GM19397 (cell line): ENCODE data around the gene RUFY4.

Experiments
- ATAC-seq: cut with Tn5 transposase; IDR thresholded peaks from one replicate; pipeline ENCODE4 v1.9.1; 2021; ENCODE audit warnings: mild to moderate bottlenecking, moderate library complexity; ENCODE audit not compliant: unreplicated experiment

RUFY4 gene, protein sequence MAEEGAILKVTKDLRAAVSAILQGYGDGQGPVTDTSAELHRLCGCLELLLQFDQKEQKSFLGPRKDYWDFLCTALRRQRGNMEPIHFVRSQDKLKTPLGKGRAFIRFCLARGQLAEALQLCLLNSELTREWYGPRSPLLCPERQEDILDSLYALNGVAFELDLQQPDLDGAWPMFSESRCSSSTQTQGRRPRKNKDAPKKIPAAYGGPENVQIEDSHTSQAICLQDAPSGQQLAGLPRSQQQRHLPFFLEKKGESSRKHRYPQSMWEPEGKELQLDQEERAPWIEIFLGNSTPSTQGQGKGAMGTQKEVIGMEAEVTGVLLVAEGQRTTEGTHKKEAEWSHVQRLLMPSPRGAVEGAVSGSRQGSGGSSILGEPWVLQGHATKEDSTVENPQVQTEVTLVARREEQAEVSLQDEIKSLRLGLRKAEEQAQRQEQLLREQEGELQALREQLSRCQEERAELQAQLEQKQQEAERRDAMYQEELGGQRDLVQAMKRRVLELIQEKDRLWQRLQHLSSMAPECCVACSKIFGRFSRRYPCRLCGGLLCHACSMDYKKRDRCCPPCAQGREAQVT

DNA sequence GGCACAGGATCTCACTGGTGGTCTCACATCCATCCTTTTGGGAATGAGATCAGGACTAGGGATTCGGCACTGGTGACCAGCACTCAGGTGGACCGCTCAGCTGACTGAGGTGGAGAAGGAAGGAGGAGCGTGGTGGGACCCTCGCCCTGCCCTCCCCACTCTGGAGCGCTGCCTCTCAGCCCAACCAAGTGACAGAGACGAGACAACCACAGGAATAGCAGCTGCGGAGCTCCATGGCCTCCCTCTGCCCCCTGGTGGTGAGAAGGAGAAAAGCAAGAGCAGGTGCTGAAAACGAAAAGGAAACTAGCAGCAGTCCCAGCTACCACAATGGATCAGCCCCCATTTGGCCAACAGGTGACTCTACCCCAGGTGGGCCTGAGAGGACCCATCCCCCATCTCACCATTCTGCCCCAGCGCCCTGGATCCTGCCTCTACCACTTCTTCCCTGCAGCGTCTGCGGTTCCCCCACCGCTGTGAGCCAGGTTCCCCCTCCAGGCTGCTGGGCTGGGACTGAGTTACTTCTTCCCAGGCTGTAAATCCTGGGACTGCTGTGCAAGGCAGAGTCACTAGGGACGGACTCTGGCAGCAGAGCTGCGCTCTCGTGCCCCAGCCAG lies at the start of gene RUFY4:
RUFY4 (plus strand) TSS at position 533 of the 614 bp plus-strand sequence. CDS start 1,353 bp downstream, outside the sequence.
- ATAC-seq = peak; percentile 82

DNA sequence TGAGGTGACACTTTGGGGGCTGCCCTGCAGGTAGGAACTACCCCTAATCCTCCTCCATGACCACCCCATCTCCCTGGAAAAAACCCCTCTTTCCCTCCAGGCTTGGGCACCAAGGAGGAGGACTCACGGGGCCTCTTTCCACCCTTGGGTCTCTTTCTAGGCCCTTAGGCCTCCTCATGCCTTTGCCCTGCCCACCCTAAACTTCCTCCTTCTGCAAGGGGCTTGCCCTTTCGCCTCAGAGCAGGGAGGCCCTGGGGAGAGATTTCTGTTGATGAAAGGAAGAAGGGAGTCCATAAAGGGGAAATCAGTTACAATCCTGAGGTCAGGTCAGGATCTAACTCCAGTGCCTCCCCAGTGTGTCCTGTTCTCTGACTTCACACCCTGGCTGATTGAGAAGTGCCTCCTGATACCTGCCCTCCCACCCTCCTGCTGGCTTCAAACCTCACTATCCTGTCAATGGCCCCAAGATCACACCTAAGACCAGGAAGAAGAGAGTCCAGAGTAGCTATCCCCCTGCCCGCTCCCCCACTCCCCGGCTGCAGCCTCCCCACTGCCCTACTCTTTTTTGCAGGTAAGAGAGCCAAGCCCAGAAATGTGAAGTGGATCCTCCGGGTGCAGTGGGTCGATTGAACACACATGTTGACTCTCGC lies 49.5 kb upstream of the RUFY4 start:
- ATAC-seq = no peak

DNA sequence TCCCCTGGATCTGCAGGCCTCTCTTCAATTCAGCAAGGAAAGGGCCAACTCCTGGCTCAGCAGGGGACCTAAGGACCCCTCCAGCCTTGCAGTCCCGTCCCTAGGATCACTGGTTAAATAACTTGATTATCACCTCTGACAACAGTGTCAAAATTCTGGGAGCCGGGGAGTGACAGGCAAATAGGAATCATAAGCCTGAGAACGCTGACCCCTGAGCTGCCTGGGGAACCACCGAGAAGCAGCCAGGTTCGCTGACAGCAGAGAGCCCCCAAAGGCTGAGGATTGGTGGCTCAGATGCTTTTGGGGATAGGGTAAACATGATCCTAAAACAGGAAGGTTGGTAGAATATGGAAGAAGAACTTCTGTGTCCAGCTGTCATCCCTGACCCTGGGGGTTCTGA lies 48.8 kb upstream of the RUFY4 start:
- no peak for ATAC-seq

DNA sequence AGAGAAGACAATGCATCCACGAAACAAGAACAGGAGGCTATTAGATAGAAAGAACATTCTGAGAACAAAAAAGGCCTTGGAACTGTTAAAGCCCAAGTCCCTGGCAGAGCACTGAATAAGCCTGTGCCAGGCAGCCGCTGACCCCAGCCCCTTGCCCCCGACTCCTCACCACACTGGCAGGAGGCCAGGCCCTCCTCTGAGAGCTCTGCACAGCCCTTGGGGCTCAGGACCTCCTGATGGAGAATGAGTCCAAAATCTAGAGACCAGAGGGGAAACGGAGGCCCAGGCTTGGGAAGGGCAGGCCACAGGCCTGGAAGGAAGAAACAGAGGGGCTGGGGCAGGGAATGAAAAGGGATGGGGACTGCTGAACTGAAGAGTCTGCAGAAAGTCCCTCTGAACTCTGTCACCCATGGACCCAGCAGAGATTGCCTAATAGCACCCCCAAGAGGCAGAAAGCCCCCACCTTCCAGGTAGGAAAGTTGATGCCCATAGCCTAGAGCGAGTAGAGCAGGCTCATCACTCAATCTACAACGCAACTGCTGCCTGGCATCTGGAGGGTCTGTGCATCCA lies 48.0 kb upstream of the RUFY4 start:
- no peak for ATAC-seq

DNA sequence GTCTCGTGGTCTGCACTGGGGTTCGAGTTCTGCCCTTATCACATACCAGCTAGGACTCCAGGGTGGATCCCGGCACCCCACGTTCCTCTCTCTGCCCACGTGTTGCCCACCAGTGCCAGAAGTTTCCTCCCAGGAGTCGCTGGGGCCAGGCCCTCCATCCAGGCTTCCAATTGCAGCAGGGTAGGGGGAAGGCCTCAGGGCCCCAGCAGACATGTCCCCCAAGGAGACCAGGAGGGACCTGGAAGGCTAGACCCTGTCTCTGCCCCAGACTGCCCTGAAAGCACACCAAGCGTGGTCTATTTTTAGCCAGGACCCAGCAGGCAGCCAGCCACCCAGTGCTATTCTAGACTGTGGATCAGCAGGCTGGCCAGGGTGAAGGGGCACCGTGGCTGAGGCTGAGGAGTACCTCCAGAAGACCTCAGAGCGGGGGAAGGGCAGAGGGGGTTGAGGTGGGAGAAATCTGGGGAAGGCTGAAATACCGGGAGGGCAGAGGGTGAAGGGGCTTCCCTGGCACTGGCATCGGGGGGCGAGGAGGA lies 47.4 kb upstream of the RUFY4 start:
- no peak for ATAC-seq

DNA sequence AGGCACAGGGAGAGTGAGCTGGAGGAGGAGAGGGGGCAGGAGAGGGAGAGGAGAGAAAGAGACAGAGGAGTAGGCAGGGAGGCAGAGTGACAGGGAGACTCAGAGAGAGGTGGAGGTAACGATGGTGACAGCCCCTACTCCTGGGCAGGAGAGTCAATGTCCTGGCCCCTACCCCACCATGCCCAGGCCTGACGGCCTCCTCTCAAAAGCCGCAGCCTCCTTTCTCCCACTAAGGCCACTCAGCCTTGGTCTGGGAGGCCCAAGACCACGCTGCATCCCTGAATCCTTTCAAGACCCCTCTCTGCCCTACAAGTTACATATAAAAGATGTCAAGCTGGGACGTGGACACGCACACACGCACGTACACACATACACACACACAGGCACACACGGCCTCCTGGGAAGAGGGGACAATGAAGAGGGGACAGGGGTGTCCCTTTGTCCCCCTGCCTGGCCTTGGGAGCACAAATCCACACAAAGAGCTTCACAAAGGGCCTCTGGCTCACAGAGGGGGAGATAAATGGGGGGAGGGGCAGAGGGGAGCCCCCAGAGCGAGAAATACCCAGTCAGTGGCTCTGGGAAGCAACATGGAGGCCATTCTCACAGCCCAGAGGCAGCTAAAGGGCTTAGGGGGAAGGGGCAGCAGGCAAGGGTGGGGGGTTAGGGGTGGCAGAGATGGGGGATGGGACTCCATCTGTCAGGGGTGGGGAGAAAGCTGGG lies 46.8 kb upstream of the RUFY4 start:
- no peak for ATAC-seq

DNA sequence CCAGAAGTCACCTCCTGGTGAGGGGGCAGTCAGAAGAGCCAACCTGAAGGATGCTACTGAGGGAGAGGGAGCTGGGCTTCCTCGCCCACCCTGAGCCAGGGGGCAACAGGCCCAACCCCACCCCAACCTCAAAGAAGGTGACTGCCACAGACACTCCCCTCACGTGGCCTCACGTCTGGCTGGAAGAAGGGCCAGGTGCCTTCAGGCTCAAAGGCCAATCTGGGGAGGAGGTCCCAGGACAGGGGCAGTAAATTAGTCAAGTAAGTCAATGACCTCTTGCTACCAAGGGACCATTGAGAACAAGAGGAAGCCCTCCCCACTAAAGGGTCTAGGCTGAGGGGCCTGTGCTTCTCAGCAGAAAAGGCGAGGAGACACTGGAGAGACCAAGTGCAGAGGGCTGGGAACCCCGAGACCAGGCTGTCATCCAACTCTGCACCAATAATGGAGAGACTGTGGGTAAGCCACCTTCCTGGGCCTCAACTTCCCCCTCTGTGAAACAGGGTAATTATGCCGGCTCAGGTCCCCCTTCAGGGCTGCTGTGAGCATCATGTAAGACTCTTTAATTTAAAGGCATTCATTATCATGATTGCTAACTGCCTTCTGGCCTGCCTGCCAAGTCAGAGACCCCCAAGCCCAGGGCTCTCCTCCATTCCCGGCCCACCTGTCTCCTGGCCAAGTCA lies 46.1 kb upstream of the RUFY4 start:
- no peak for ATAC-seq

DNA sequence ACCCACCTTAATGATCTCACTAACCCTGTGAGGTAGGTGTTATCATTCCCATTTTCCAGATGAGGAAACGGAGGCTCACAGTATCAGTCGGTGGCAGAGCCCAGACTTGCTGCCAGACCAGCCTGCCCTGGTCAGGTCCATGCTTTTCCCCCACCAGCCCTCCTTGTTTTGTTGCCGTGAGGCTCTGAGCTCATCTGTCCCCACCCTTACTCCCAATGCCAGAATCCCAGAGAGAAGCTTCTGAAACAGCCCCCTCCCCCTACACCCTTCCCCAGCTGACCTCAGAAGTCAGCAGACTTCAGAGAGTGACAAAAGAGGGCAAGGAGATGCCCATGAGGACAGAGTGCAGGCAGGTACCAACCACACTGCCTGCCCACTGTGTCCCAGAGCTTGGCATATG lies 45.4 kb upstream of the RUFY4 start:
- ATAC-seq = no peak

DNA sequence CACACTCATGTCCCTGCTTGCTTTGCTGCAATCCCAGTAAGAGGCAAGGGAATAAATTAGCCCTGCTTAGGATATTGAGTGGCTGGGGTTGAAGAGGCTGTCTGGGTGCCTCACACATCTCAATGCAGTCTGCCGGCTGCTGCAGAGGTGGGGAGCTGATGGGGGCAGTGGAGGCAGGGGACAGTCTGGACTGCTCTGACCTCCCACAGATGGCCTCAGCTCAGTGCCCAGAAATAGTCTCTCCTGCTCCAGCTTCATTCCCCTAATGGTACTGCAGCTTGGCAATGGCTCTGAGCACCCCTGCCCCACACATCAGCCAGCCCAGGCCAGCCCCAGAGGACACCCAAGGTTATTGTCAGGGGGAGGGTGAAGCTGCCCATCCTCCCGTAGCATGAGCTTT lies 44.7 kb upstream of the RUFY4 start:
- ATAC-seq = no peak

DNA sequence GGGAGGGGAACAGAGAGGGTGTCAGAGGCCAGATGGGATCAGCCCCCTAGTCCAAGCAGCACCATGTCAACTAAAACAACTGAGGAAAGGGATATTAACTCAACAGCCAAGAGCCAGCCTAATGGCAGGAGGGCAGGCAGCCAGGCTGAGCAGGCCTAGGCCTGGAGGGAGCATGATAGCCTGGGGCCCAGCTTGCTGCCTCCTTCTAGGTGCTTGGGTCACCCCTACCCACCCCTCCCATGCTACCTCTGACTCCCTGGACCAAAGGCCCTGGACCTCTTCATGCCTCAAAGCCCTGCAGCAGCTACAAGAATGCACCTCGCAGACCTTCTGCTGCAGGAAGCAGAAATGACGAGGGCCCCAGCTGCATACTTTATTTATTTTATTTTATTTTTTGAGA lies 44.2 kb upstream of the RUFY4 start:
- ATAC-seq = no peak

DNA sequence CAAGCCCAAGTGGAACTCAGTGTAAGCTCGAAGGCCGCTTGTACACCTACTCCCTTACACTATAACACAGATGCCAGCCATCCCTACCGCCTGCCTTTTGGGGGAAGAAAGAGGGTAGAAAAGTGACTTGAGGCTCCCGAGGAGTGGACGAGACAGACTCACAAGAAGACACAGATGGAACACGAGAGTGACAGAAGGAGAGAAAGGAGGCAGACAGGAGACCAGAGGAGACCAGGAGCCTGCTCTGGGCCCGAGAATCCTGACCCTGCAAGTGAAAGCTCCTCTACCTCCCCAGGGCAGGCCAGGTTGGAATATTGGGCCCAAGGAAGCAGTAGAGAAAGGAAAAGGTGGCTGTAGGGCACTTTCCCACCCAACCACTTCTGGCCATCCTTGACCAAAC lies 42.8 kb upstream of the RUFY4 start:
- ATAC-seq = no peak

DNA sequence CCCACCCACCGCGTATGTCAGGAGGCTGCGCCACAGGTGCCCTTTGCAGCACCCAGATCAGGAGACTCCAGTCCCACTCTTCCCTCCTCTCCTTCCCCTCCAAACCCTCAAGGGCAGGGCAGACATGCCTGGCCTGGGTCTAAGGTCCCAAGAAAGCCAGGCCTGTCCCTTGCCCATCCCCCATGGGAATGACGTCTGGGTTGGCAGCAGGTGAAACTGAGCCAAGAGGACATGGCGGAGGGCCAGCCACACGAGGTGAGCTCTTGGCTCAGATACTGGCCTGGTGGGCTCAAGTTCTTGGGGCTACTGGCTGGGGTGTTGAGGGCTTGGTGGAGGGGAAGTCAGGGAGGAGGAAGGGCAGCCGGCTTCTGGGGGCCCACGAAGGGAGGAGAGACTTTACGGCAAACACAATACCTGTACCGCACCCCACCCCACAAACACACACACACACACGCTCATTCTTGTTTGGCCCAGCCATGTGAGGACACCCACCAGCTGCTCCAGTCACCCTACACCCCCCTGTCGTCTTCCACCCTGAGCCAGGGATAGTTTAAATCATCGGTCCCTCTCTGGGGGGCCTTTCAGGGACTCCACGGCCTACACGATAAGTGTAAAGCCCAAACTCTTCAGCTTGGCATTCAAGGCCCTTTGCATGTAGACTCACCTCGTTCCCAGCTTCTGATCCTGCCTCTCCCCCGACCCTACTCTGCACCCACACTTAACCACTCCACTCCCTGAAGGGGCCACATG lies 42.2 kb upstream of the RUFY4 start:
- ATAC-seq = no peak

DNA sequence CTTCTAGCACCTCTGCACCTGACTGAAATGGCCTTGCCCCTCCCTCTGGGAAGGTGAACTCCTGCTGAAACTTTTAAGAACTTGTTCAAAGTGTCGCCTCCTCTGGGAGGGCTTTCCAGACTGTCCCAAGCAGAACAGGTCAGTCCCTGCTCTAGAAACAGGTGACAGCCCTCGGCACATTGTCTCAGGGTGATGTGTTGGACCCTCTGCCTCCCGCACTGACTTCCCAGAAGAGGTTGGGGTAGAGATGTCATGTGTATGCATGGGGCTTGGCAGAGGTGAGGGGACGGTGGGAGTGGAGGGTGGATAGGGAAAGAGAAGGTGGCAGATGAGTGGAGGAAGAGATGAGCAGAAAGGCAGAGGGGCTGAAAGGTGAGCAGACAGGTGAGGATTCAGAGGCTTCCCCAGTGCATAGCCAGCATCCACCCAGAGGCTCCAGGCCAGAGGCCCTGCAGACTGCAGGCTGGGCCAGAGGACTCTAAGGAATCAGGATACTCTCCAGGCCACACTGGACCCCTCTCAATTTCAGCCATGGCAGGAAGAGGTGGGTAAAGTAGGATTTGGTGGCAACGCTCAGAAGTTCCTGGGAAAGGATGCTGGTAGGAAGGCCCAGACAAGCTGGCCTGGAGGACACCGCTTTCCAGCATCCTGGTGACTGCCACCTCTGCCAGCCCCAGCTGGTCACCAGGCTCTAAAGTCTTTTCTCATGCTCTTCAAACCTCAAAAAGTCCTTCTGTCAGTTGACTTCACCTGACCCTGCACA lies 41.4 kb upstream of the RUFY4 start:
- ATAC-seq = no peak

DNA sequence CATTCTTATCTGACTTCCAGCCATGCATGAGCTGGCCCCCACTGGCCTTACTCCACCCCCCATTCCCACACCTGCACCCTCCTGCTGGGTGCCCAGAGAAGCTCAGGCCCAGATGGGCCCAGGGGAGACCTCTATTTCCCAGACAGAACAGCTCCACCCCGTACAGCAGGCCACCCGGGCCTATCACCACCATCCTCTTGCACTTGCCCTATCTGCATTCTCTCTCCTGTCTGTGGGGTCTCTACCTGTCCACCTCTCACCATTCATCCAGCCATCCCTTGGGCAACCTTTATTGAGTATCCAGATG lies 40.9 kb upstream of the RUFY4 start:
- ATAC-seq = no peak

DNA sequence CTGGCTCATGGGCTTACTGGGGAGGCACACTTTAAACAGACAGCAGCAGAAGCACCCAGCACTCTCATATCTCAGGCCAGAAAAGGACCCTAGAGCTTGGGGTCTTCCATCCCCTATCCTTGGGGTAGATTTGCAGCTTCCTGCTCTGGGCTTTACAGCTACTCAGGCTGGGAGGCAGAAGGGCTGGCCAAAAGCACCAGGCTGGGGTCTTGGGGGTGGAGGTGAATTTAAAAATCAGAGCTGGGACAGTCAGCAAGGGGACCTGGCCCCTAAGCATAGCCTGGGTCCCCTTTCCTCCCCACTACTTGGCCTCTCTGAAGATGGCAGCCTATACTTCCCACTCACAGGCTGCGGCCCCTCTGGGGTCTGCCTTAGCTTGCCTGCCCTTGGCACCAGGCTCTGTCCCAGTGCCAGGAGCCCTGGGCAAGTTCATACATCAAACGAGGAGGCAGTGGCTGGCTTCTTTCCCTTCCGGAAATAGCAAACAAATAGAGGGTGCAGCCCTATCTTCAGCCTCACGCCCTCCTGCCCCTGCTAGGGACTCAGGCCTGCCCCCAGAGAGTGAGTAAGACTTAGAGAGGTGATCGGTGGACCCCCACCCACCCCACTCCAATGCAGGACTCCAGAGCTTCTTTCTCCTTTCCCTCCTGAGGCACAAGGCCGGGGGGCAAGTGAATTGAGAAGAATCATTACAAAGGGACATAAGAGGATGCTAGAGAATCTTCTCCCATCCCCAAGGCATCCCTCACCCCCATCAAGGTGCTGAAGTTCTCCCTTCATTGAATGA lies 40.3 kb upstream of the RUFY4 start:
- no peak for ATAC-seq

DNA sequence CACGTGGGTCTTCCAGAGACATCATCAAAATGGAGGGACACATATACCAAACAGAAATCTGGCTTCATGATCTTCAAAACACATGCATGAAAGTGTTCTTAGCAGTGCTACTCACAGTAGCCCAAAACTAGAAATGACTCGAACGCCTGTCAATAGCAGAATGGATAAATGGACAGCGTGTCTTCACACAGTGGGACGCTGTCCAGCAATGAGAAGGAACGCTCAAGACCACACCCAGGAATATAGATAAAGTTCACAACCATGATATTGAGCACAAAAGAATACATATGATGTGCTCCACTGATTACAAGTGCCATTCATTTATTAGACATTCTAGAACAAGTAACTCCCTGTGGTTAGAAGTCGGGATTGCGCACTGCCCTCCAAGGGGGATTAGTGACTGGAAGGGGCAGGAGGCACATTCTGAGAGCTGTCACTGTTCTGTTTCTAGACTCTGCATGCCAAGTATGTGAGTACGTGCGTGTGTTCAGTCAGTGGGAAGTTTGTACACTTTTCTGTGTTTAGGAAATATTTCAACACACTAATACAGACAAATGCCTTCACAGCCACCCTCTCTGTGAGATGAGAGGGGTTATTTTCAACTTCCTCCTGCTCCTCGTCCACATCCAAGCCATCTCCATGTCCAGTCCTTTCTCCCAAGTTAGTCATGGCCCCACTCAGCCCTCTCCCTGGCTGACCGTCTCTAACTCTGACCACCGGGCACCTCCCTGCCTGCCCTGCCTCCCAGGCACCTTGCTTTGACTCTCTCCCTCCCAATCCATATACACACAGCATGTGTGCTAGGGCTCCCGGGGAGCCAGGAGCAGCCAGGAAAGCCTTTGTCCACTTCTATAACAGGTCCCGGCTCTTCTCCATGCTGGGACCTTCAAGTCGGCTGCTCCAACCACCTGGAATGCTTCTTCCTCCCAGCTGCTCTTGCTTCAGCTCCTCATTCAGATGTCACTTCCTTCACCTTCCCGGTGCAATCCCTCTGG lies 39.4 kb upstream of the RUFY4 start:
- ATAC-seq = no peak
